GM12891 (cell line): ENCODE data around the gene SHROOM4.

ENCODE experiments used
- DNase-seq: peaks from one replicate; pipeline ENCODE4 v3.0.0; 2011; ENCODE audit warnings: low spot score; ENCODE audit not compliant: insufficient read length
- FAIRE-seq: peaks from 2 replicates; lab custom pipeline; 2011; peaks lifted over from hg19 to GRCh38; lab: Jason Lieb, UNC
- PAX5 ChIP-seq: IDR thresholded peaks from 2 replicates; pipeline ENCODE4 v1.6.1; 2011; ENCODE audit warnings: low read length, moderate library complexity, mild to moderate bottlenecking; ENCODE audit not compliant: insufficient read depth, severe bottlenecking
- POLR2A ChIP-seq: IDR thresholded peaks from 2 replicates; pipeline ENCODE4 v1.6.1; 2011; ENCODE audit warnings: low read depth, low read length, control low read depth
- POLR2AphosphoS5 ChIP-seq: IDR thresholded peaks from 2 replicates; pipeline ENCODE4 v1.6.1; 2011; ENCODE audit warnings: low read depth, low read length, control low read depth
- POU2F2 ChIP-seq: IDR thresholded peaks from 2 replicates; pipeline ENCODE4 v1.6.1; 2011; ENCODE audit warnings: low read depth, mild to moderate bottlenecking, control low read depth, low read length, moderate library complexity
- SPI1 ChIP-seq: IDR thresholded peaks from 2 replicates; pipeline ENCODE4 v1.6.1; 2011; ENCODE audit warnings: low read depth, low read length, control low read depth
- TAF1 ChIP-seq: IDR thresholded peaks from 2 replicates; pipeline ENCODE4 v1.6.1; 2011; ENCODE audit warnings: low read depth, low read length, control low read depth

SHROOM4 gene

GRCh38 chrX:50581405-50581804 is 232.6 kb downstream of the SHROOM4 start:
- FAIRE-seq (no peak), DNase-seq (no peak)
- TF ChIP-seq POU2F2 (no peak), SPI1 (no peak), POLR2A (no peak), TAF1 (no peak), POLR2AphosphoS5 (no peak), PAX5 (no peak)

- DNase-seq (peak; percentile 2), FAIRE-seq (peak; percentile 74)
- TF ChIP-seq POU2F2 (no peak), POLR2AphosphoS5 (no peak), POLR2A (no peak), PAX5 (no peak), TAF1 (no peak), SPI1 (no peak)
Measured at GRCh38 chrX:50579955-50580354, 234.0 kb downstream of the SHROOM4 start.

- FAIRE-seq = no peak
- DNase-seq = no peak
- TF ChIP-seq PAX5 = no peak
- no peak for TF ChIP-seq POLR2A
- TF ChIP-seq TAF1 = no peak
- no peak for TF ChIP-seq POLR2AphosphoS5
- no peak for TF ChIP-seq SPI1
- TF ChIP-seq POU2F2 = no peak
Measured at GRCh38 chrX:50577326-50577725, 236.7 kb downstream of the SHROOM4 start.

- no peak for TF ChIP-seq POLR2AphosphoS5
- no peak for TF ChIP-seq TAF1
- no peak for TF ChIP-seq POLR2A
- TF ChIP-seq POU2F2 = no peak
- no peak for TF ChIP-seq PAX5
- TF ChIP-seq SPI1 = no peak
Measured at GRCh38 chrX:50567636-50568035, 246.4 kb downstream of the SHROOM4 start.

GRCh38 chrX:50565718-50566117 is 248.3 kb downstream of the SHROOM4 start:
- FAIRE-seq (no peak), DNase-seq (no peak)
- TF ChIP-seq POLR2AphosphoS5 (no peak), POU2F2 (no peak), SPI1 (no peak), TAF1 (no peak), POLR2A (no peak), PAX5 (no peak)

More at GRCh38 chrX:50567636-50568035, 246.4 kb downstream of the SHROOM4 start:
- FAIRE-seq (no peak), DNase-seq (no peak)
